Erythroblast (primary cell): ENCODE measurements around the gene FBXO36.

Source experiments
- GATA1 ChIP-seq: IDR thresholded peaks from 2 replicates; pipeline ENCODE4 v1.6.1; 2011; ENCODE audit warnings: low read depth, mild to moderate bottlenecking, control low read depth, low read length, moderate library complexity
- POLR2A ChIP-seq: IDR thresholded peaks from 2 replicates; pipeline ENCODE4 v1.6.1; 2011; ENCODE audit warnings: mild to moderate bottlenecking, low read length

GRCh38 chr2:230012267-230012884 lies 90.1 kb downstream of the FBXO36 start:
- TF ChIP-seq POLR2A: no peak
- TF ChIP-seq GATA1: no peak
